ENCODE measurements around the gene PRPH.

GRCh38 chr12:49314811-49315210 is 19.9 kb downstream of the PRPH start:
- TF ChIP-seq CTCF (optimal IDR thresholded peaks at IDR 0.05 in 1 of 3, IDR thresholded peaks at IDR 0.05 in 1 of 3, conservative IDR thresholded peaks at IDR 0.05 in 1 of 3; ENCODE audit: extremely low read depth in 1 of 3, insufficient read depth in 2 of 3, low read length in 3 of 3) (no peak), EZH2 (IDR thresholded peaks at IDR 0.05; ENCODE audit: low read length) (no peak)

Data from keratinocyte (primary cell).